H1 (cell line): ENCODE measurements around the gene NKIRAS2. TPM values are rescaled to one million over a fixed set of nuclear protein-coding genes. Genes with fewer than 3 reads are reported as not detected.

Source experiments
- CTCF ChIA-PET: fragments of 300-600 bp; sonication (Branson Sonifier 250); formaldehyde crosslinking; loops from one replicate; lab custom pipeline; 2021; ENCODE audit not compliant: partially characterized antibody; lab: Charles Lee
- POLR2A ChIA-PET: fragments of 300-600 bp; sonication (Branson Sonifier 250); formaldehyde crosslinking; loops from one replicate; lab custom pipeline; 2021; ENCODE audit warnings: inconsistent platforms; ENCODE audit not compliant: partially characterized antibody; lab: Charles Lee
- DNase-seq, 2 experiments: peaks; one replicate each; pipeline versions ENCODE4 v3.0.0 to v3.0.0-alpha.2; 2010 to 2022; ENCODE audit warnings: low spot score in 2 of 2, low read depth in 1 of 2, mixed read lengths in 1 of 2
- FAIRE-seq: peaks from 2 replicates; lab custom pipeline; 2011; peaks lifted over from hg19 to GRCh38; lab: Jason Lieb, UNC
- H2AFZ ChIP-seq: 2 replicates; pipeline ENCODE4 v1.8.1; 2012; ENCODE audit warnings: low read length, inconsistent platforms
- H2AK5ac ChIP-seq: 2 replicates; pipeline ENCODE4 v1.6.1; 2013; ENCODE audit warnings: low read depth, low read length
- H2BK120ac ChIP-seq: replicated peaks from 2 replicates; pipeline ENCODE3; 2013; ENCODE audit warnings: low read depth, low read length, inconsistent platforms
- H2BK12ac ChIP-seq: 2 replicates; pipeline ENCODE4 v1.6.1; 2013; ENCODE audit warnings: low read depth, low read length
- H2BK15ac ChIP-seq: 2 replicates; pipeline ENCODE4 v1.6.1; 2013; ENCODE audit warnings: low read length
- H2BK20ac ChIP-seq: 2 replicates; pipeline ENCODE4 v1.6.1; 2013; ENCODE audit warnings: low read length
- H2BK5ac ChIP-seq: 2 replicates; pipeline ENCODE4 v1.6.1; 2013; ENCODE audit warnings: low read depth, low read length
- H3K14ac ChIP-seq: 2 replicates; pipeline ENCODE4 v1.6.1; 2013; ENCODE audit warnings: inconsistent platforms; ENCODE audit not compliant: insufficient read length
- H3K18ac ChIP-seq: 2 replicates; pipeline ENCODE4 v1.6.1; 2013; ENCODE audit warnings: low read length; ENCODE audit errors: extremely low read depth
- H3K23ac ChIP-seq: 2 replicates; pipeline ENCODE4 v1.6.1; 2013; ENCODE audit warnings: inconsistent platforms; ENCODE audit not compliant: insufficient read length
- H3K23me2 ChIP-seq: 2 replicates; pipeline ENCODE4 v1.6.1; 2013; ENCODE audit warnings: low read depth, low read length
- H3K27ac ChIP-seq: 2 replicates; pipeline ENCODE4 v1.6.1; 2011; ENCODE audit warnings: low read depth, low read length, inconsistent platforms
- H3K27me3 ChIP-seq, 4 experiments: replicated peaks in 1 of 4; 1 replicate in 1 of 4; 2 replicates in 3 of 4; pipeline versions ENCODE4 v1.6.1 to v1.8.1; 2011 to 2013; ENCODE audit warnings: low read length in 3 of 4, mild to moderate bottlenecking in 3 of 4, inconsistent platforms in 2 of 4, mixed read lengths in 2 of 4, moderate library complexity in 1 of 4; ENCODE audit not compliant: control insufficient read depth in 3 of 4, insufficient read depth in 3 of 4; ENCODE audit errors: extremely low read depth in 1 of 4
- H3K36me3 ChIP-seq, 4 experiments: 2 replicates each; pipeline versions ENCODE4 v1.6.1 to v1.8.1; 2011 to 2013; ENCODE audit warnings: mild to moderate bottlenecking in 4 of 4, low read length in 3 of 4, moderate library complexity in 2 of 4, control low read depth in 1 of 4, inconsistent platforms in 1 of 4; ENCODE audit not compliant: insufficient read depth in 4 of 4, control insufficient read depth in 2 of 4
- H3K4ac ChIP-seq: replicated peaks from 2 replicates; pipeline ENCODE3; 2013; ENCODE audit warnings: low read length, low read depth, mixed read lengths, inconsistent platforms; ENCODE audit not compliant: insufficient read length
- H3K4me1 ChIP-seq, 4 experiments: replicated peaks in 1 of 4; 1 replicate in 1 of 4; 2 replicates in 3 of 4; pipeline versions ENCODE4 v1.6.1 to v1.8.1; 2011 to 2013; ENCODE audit warnings: low read length in 3 of 4, inconsistent platforms in 2 of 4, mixed read lengths in 1 of 4; ENCODE audit not compliant: insufficient read depth in 4 of 4, control insufficient read depth in 3 of 4
- H3K4me2 ChIP-seq, 2 experiments: 2 replicates each; pipeline versions ENCODE4 v1.6.1 to v1.8.1; 2011 to 2013; ENCODE audit warnings: low read depth in 2 of 2, low read length in 2 of 2, control low read depth in 1 of 2, inconsistent platforms in 1 of 2, mild to moderate bottlenecking in 1 of 2; ENCODE audit not compliant: insufficient read depth in 1 of 2
- H3K4me3 ChIP-seq, 4 experiments: fragments of 200-600, 300-600 bp in 1 of 4; sonication (generic), shearing (Covaris generic), sonication (Bioruptor Twin) in 1 of 4; 2 replicates each; pipeline versions ENCODE4 v1.5.1 to v1.8.1; 2011 to 2016; ENCODE audit warnings: low read length in 4 of 4, low read depth in 3 of 4, control low read depth in 2 of 4, inconsistent platforms in 2 of 4, mild to moderate bottlenecking in 2 of 4, mixed read lengths in 1 of 4, moderate library complexity in 1 of 4; ENCODE audit not compliant: insufficient read depth in 2 of 4; ENCODE audit errors: extremely low read depth in 1 of 4
- H3K56ac ChIP-seq: replicated peaks from 2 replicates; pipeline ENCODE3; 2013; ENCODE audit warnings: low read depth, mild to moderate bottlenecking, mixed read lengths, low read length, inconsistent platforms; ENCODE audit not compliant: insufficient read length
- H3K79me1 ChIP-seq: 2 replicates; pipeline ENCODE4 v1.6.1; 2013; ENCODE audit warnings: low read depth, low read length, control low read depth
- H3K79me2 ChIP-seq, 2 experiments: 2 replicates each; pipeline versions ENCODE4 v1.6.1 to v1.8.1; 2012 to 2013; ENCODE audit warnings: low read length in 2 of 2, mild to moderate bottlenecking in 2 of 2, inconsistent platforms in 1 of 2; ENCODE audit not compliant: insufficient read depth in 2 of 2, control insufficient read depth in 1 of 2
- H3K9ac ChIP-seq, 4 experiments: replicated peaks in 1 of 4; 1 replicate in 1 of 4; 2 replicates in 3 of 4; pipeline versions ENCODE4 v1.6.1 to v1.8.1; 2011 to 2013; ENCODE audit warnings: low read depth in 3 of 4, low read length in 3 of 4, control low read depth in 2 of 4, mild to moderate bottlenecking in 2 of 4, moderate library complexity in 2 of 4, inconsistent platforms in 1 of 4; ENCODE audit errors: extremely low read depth in 1 of 4
- H3K9me3 ChIP-seq, 2 experiments: 2 replicates each; pipeline versions ENCODE4 v1.6.1 to v1.8.1; 2012 to 2013; ENCODE audit warnings: mild to moderate bottlenecking in 2 of 2, moderate library complexity in 2 of 2, control low read depth in 1 of 2, inconsistent platforms in 1 of 2, low read depth in 1 of 2, low read length in 1 of 2, mixed read lengths in 1 of 2; ENCODE audit not compliant: insufficient read depth in 2 of 2
- H4K20me1 ChIP-seq, 2 experiments: replicated peaks in 1 of 2; 2 replicates each; pipeline versions ENCODE3 to v1.8.1; 2011 to 2013; ENCODE audit warnings: inconsistent platforms in 2 of 2, low read length in 2 of 2, mild to moderate bottlenecking in 1 of 2; ENCODE audit not compliant: insufficient read depth in 2 of 2, control insufficient read depth in 1 of 2
- H4K5ac ChIP-seq: 2 replicates; pipeline ENCODE4 v1.6.1; 2013; ENCODE audit warnings: low read length, low read depth, mixed read lengths, inconsistent platforms; ENCODE audit not compliant: insufficient read length
- H4K8ac ChIP-seq: 2 replicates; pipeline ENCODE4 v1.8.0; 2013; ENCODE audit warnings: mild to moderate bottlenecking, moderate library complexity, low read length, inconsistent platforms; ENCODE audit not compliant: insufficient read depth; ENCODE audit errors: extremely low read depth
- H4K91ac ChIP-seq: replicated peaks from 2 replicates; pipeline ENCODE3; 2013; ENCODE audit warnings: low read length, mixed read lengths, inconsistent platforms; ENCODE audit not compliant: insufficient read length
- KDM1A ChIP-seq: fragments of 200-600, 300-600 bp; sonication (generic); IDR thresholded peaks from 2 replicates; pipeline ENCODE4 v1.7.1; 2016; ENCODE audit warnings: mild to moderate bottlenecking, low read length, borderline replicate concordance
- WGBS, 2 experiments: shearing (Covaris generic) in 1 of 2; methylation state at CpG; one replicate each; pipeline versions ENCODE4 v1.1.6 to v1.1.7; 2013 to 2015; ENCODE audit warnings: low lambda C conversion rate in 2 of 2, mixed read lengths in 2 of 2, inconsistent platforms in 1 of 2, low coverage in 1 of 2, missing lambda C conversion rate in 1 of 2; ENCODE audit not compliant: insufficient replicate concordance in 2 of 2, insufficient coverage in 1 of 2, insufficient read length in 1 of 2; ENCODE audit errors: extremely low coverage in 1 of 2, missing lambda C conversion rate in 1 of 2; 5-methylcytosine and 5-hydroxymethylcytosine counted together
- polyA plus RNA-seq, 7 experiments: library from polyadenylated mRNA; depleted of rRNA in 3 of 7; stranded (reverse) in 5 of 7; unstranded in 2 of 7; fragments of >200 nt in 5 of 7; fragments of 200-250 nt in 2 of 7; gene quantifications; 1 replicate in 5 of 7; 2 replicates in 1 of 7; 4 replicates in 1 of 7; pipeline versions ENCODE4 v1.2.1 to v1.2.3, GENCODE V29; 2011 to 2013; ENCODE audit warnings: missing spikeins in 2 of 7, mixed read lengths in 2 of 7
- total RNA-seq: library from RNA; stranded (reverse); fragmentation: NEBNext Ultra II Directional; extraction: Animal tissue kit (Norgen Biotek cat#: 25700); gene quantifications from 2 replicates; pipeline ENCODE4 v1.2.1, GENCODE V29; 2021

NKIRAS2 gene
- total and polyA plus RNA-seq, 2 of the 8 experiments (the other 6 are each of a cell fraction or from before 2014, with no cell fraction given) = 34.5 to 51.1 TPM

DNA sequence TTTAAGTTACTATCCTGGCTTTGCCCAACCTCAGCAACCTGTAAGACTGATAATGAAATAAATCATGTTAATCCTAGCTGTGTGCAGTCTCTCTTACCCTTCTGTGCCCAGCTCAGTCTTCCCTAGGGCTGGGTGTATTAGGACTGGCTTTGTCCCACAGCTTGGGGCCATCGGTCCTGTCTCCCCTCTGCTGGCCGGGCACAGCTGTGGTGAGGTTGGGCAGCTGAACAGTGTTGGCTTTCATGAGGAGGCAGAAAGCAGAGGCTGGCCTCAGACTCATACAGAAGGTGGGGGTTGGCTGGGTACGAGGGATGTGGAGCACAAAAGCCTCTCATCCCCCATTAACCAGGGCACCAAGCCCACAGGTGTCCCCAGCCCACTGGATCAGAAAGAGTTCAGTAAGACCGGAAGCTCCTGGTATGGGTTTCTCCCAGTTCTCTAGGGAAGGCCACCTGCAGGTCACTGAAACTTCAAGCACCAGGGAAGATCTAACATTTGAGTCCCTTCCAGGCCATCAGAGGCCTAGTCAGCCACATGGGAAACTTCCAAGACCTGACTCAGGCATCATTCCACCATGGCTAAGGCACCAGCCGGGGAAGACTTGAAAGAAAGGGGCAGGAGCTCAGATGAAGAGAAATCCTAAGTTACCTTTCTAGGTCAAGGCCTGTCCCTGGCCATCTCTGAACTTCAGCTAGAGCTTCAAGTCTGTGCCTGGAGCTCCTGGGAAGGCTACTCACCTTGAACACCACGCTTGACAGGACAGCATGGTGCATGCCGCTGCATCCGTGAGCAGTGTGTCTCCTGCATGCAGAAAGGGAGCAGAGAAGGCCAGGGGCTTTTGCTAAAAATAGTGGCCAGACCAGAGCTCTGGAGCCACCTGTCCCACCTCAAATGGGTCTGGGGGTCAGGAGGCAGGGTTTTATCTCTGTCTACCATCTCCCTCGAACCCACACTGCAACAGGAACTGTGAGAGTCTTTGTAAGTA is 44.5 kb upstream of the NKIRAS2 start:
- no peak overlapping the region for H2BK15ac ChIP-seq
- no peak overlapping the region for H3K4ac ChIP-seq
- no peak overlapping the region for H3K23ac ChIP-seq
- H2BK12ac ChIP-seq = no peak overlapping the region
- CTCF ChIA-PET = interaction anchor here (0.5 to 6.5 kb wide), 6 partner anchors 9 to 227 kb away, joined by 3 to 60 read pairs (median 4); partner anchors contain the start of gene CNP
- H2AK5ac ChIP-seq = no peak overlapping the region
- no peak overlapping the region for H2BK20ac ChIP-seq
- no peak for DNase-seq
- POLR2A ChIA-PET = interaction anchor here (0.9 to 4.5 kb wide), 7 partner anchors 9 to 42 kb away, joined by 3 to 32 read pairs (median 5); partner anchors contain the start of genes CNP and DNAJC7
- no peak overlapping the region for H3K56ac ChIP-seq
- no peaks in the 10 kb centered on the region for H3K79me2 ChIP-seq
- no peaks in the 10 kb centered on the region for H3K4me1 ChIP-seq
- H3K23me2 ChIP-seq = no peaks in the 10 kb centered on the region; the same call in 1 of the 2 replicates
- H3K18ac ChIP-seq = no peak overlapping the region
- no peak for TF ChIP-seq KDM1A
- TF ChIP-seq, all 59 proteins: peak for 0
- H3K9ac ChIP-seq = no peak overlapping the region
- H2BK120ac ChIP-seq = no peak overlapping the region
- H3K14ac ChIP-seq = no peak overlapping the region
- H2BK5ac ChIP-seq = no peak overlapping the region
- H3K4me3 ChIP-seq = no peak overlapping the region
- WGBS, 2 experiments = 91% methylated on average over 9 of the region's 9 CpGs; no CpG with 5 or more reads in 1 of the 2 experiments
- no peaks in the 10 kb centered on the region for H3K27me3 ChIP-seq
- H2AFZ ChIP-seq = no peak overlapping the region
- no peak overlapping the region for H3K27ac ChIP-seq
- H3K79me1 ChIP-seq = no peaks in the 10 kb centered on the region; the same call in 1 of the 2 replicates
- H3K36me3 ChIP-seq = peaks cover 32 to 71% (median 63%) of the 10 kb centered on the region in 4 experiments
- peaks cover 2 to 17% of the 10 kb centered on the region in 2 experiments for H4K20me1 ChIP-seq
- no peak overlapping the region for H3K4me2 ChIP-seq
- no peaks in the 10 kb centered on the region for H3K9me3 ChIP-seq
- FAIRE-seq = no peak
- H4K5ac ChIP-seq = no peak overlapping the region
- H4K8ac ChIP-seq = no peak overlapping the region
- no peak overlapping the region for H4K91ac ChIP-seq
